GM21390 (cell line): ENCODE results near the gene TYR.
"Not testable (repeated sequence)": the region's sequence is repeated elsewhere in the genome, so short reads cannot be mapped to it uniquely, and the experiment has no call there.

Experiments
- ATAC-seq: cut with Tn5 transposase; IDR thresholded peaks from one replicate; pipeline ENCODE4 v1.9.1; 2021; ENCODE audit not compliant: unreplicated experiment

The TYR gene

GRCh38 chr11:89177691-89178231 lies at the start of gene TYR:
Gene TYR, plus strand, starts transcription at chr11:89177875. Its CDS starts 79 bp downstream, at chr11:89177954.
- no peak for ATAC-seq

- no peak for ATAC-seq
These were observed 41.1 kb upstream of the TYR start for GRCh38 chr11:89136606-89137005.

GRCh38 chr11:89147229-89147628 lies 30.4 kb upstream of the TYR start:
- ATAC-seq, result no peak

GRCh38 chr11:89159974-89160373 lies 17.7 kb upstream of the TYR start:
- ATAC-seq, result no peak

GRCh38 chr11:89161949-89162348 lies 15.7 kb upstream of the TYR start:
- no peak for ATAC-seq

GRCh38 chr11:89163686-89164085 lies 14.0 kb upstream of the TYR start:
- no peak for ATAC-seq

- ATAC-seq, result no peak
These were observed 9.3 kb upstream of the TYR start for GRCh38 chr11:89168396-89168795.

GRCh38 chr11:89175796-89176195 lies 1.9 kb upstream of the TYR start:
- ATAC-seq, result no peak

- no peak for ATAC-seq
These were observed 737 bp upstream of the TYR start for GRCh38 chr11:89176938-89177337.

GRCh38 chr11:89181111-89181510 lies 3.4 kb downstream of the TYR start:
- no peak for ATAC-seq

GRCh38 chr11:89182773-89183518 lies 5.3 kb downstream of the TYR start:
- no peak for ATAC-seq

- no peak for ATAC-seq
These were observed 6.3 kb downstream of the TYR start for GRCh38 chr11:89184021-89184420.

- ATAC-seq, result no peak
These were observed 12.1 kb downstream of the TYR start for GRCh38 chr11:89189776-89190175.

- no peak for ATAC-seq
These were observed 23.5 kb downstream of the TYR start for GRCh38 chr11:89201138-89201537.

GRCh38 chr11:89203814-89204213 lies 26.1 kb downstream of the TYR start:
- no peak for ATAC-seq

GRCh38 chr11:89205378-89205777 lies 27.7 kb downstream of the TYR start:
- ATAC-seq, result no peak

GRCh38 chr11:89220684-89221339 lies 43.1 kb downstream of the TYR start:
- ATAC-seq, result no peak

GRCh38 chr11:89235083-89235482 lies 57.4 kb downstream of the TYR start:
- no peak for ATAC-seq

GRCh38 chr11:89235976-89236375 lies 58.3 kb downstream of the TYR start:
- ATAC-seq, result no peak

GRCh38 chr11:89247007-89247406 lies 69.3 kb downstream of the TYR start:
- not testable (repeated sequence) for ATAC-seq

- ATAC-seq, result no peak
These were observed 71.5 kb downstream of the TYR start for GRCh38 chr11:89249196-89249595.

- ATAC-seq, result not testable (repeated sequence)
These were observed 83.8 kb downstream of the TYR start for GRCh38 chr11:89261483-89261882.
